Erythroblast (primary cell): ENCODE measurements around the gene OMA1.

Source experiments
- GATA1 ChIP-seq: IDR thresholded peaks from 2 replicates; pipeline ENCODE4 v1.6.1; 2011; ENCODE audit warnings: low read depth, mild to moderate bottlenecking, control low read depth, low read length, moderate library complexity
- POLR2A ChIP-seq: IDR thresholded peaks from 2 replicates; pipeline ENCODE4 v1.6.1; 2011; ENCODE audit warnings: mild to moderate bottlenecking, low read length

DNA sequence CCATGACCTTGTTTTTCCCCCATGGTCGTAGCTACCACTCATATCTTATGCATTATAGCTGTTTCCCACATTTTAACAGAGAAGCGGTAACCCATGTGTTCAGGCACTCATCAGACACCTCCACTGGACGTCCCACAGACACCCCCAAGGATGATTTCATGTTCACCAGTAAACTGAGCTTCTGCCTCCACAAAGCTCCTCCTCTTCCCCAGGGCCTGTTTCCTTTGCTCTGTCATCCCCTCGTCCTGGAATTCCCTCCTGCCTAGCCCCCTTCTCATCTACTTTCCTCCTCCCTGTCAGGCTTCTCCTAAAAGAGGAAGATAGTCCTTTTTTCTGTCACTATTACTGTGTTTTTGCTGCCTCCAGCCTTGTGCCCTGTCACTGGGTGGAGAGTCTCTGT, 111.2 kb downstream of the OMA1 start:
- no peak for TF ChIP-seq POLR2A
- TF ChIP-seq GATA1: no peak
